NAMALWA (cell line): Measurements from ENCODE around the gene TNIK.
"Not testable (repeated sequence)": the region's sequence is repeated elsewhere in the genome, so short reads cannot be mapped to it uniquely, and the experiment has no call there.

Source experiments
- DNase-seq: peaks from one replicate; pipeline ENCODE4 v3.0.0-alpha.2; 2015; ENCODE audit warnings: low spot score

Gene TNIK

DNA sequence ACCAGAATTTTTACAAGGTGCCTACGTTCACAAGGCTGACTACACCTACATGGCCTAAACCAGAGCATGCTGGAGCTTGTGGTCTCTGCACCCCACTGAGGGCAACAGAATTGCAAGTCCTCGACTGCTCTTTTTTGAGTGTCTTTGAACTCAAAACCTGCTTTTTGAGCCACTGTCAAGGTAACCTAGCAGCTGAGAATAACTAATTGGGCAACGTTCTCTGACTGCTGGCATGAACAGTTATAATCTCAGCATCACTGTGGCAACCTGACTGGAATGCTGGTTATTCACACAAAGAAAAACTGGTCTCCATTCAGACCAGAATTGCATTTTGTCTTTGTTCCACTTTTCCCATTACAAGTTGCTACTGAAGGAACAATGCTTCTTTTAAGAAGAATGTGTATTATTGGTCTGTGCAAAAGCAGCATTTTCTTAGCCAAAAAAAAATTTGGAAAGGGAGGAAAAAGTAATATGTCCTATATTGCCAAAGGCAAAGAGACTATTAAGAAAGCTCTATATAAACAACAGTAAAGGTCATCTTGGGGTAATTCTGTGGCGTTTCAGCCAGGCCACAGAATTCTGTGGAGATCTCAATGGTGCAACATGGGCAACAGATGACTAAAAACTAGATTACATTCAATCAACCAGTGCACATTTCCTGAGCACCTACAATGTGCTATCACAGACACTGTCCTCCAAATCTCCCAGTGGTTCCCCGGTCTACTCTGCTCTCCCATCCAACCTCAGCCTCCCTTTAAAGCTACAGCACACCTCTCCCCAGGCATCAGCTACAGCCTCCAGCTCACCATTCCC lies 76.8 kb downstream of the TNIK start:
- DNase-seq = no peak

DNA sequence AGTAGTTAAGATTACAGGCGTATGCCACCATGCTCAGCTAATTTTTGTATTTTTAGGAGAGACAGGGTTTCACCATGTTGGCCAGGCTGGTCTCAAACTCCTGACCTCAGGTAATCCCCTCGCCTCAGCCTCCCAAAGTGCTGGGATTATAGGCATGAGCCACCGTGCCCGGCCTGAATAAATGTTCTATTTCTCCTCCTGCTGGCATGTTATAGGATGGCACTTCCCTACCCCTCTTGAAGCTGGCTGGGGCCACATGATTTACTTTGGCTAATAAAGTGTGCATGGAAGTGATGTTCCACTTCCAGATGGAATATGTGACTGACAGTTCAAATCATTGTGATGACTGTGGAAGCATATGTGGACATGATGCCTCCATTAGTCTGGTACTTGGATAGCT lies 77.9 kb downstream of the TNIK start:
- not testable (repeated sequence) for DNase-seq

DNA sequence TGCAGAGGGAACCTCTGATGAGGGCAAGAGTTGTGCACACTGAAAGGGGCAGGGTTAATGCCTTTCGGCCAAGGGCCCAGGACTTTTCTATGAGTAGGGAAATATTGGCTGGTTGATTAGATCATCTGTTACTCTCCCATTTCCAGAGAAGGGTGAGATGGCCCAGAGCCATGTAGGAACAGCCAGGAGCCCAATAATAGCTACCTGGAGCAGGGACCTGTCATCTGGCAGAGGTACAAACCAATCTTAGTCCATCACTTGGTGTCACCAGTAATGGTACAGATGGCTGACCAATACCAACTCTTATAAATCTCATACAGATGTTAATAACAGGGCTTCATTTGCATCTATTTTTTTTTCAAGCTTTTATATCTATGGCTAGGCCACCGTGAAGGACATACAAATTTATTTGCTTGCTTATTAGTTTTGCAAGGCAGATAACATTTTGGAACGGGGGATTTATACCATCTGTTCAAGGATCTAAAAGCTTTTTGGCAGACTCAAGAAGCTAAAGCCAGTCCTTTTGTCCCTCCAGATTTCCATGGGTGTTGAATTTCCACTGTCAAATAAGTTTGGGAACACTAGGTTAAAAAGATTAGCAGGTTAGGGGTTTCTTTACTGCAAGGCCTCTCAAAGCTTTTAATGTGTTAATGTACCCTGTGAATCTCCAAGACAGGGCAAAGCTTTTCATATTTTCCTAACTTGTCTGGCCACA lies 79.3 kb downstream of the TNIK start:
- DNase-seq = no peak

DNA sequence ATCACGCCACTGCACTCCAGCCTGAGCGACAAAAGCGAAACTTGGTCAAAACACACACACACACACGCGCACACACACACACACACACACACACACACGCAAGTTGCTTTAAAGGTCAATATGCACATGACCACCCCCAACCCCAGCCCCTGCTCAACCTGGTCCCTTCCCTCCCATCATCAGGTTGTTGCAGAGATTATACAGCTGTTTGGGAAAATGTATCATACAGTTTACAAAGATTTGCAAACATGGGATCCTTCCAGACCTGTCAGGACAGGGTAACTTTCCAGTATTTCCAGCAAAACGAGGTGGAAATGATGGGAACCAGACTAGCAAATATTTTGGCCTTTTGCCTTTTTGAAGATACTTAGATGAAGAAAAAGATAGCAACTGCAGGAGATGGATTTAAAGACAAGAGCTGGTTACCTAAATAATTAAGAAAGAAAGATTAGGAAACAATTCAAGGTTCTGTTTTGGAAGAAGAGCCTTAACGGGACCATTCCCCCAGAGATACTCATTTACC lies 80.2 kb downstream of the TNIK start:
- DNase-seq = no peak

DNA sequence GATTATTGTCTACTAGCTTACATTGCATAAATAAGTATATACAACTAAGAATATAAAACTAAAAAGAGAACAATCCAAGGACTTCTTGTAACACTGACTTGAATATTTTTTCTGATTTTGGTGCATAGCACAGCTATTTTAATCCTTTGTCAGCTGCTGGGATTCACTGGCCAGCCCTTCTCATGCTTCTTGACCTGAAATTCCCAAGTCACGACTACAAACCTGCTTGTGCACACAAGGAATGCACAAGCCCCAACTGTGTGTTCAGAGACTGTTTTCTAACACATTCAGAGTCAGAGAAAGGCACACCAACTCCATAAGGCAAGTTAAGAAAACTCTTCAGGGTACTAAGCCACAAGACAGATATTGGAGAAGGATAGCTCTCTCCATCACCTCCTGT lies 80.9 kb downstream of the TNIK start:
- DNase-seq = no peak

DNA sequence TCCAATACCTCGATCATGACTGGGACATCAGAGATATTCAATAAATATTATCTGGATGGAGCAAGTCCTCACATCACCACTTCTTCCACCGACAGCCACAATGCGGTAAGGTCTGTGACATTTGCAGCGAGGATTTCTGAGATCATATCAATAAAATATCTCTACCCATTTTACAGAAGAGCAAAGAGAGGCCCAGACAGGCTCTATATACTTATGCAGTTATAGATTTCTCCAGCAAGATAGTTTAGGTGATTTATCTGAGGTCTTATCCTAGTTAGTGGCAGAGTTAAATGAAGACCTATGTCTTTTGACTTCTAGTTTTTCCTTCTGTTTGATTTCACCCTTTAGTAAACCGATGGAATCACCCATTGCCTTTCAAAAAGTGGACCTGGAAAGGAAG lies 81.6 kb downstream of the TNIK start:
- no peak for DNase-seq

DNA sequence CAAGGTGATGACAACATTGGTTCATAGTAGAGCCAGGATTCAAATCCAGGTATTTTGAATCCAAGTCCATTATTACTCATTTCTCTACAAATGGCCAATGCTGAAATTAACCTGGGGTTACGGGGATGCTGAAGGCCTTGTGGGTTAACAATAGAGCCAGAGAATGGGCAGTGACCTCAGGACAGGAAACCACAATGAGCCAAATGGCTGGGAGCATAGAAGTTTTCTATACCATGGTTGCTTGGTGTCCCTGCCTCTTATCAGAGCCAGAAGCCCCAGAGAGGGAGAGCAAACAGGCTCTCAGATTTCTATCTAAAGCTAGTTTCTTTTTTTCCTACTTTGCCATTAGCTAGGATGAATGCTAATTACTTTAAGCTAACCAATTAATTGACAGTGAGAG lies 82.3 kb downstream of the TNIK start:
- no peak for DNase-seq

DNA sequence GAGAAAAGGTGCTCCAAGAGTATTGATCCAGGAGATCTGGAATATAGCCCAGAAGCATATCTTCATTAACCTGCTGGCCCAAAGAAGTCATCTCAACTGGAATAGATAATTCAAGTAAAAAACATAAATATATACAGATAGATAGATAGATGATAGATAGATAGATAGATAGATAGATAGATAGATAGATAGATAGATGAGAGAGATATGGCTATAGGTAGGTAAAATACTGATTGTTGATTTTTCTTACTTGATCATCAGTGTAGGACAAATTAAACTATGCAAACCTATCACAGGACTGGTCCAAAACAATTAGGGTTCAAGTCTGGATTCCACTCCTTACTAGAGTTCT lies 83.6 kb downstream of the TNIK start:
- DNase-seq = no peak

DNA sequence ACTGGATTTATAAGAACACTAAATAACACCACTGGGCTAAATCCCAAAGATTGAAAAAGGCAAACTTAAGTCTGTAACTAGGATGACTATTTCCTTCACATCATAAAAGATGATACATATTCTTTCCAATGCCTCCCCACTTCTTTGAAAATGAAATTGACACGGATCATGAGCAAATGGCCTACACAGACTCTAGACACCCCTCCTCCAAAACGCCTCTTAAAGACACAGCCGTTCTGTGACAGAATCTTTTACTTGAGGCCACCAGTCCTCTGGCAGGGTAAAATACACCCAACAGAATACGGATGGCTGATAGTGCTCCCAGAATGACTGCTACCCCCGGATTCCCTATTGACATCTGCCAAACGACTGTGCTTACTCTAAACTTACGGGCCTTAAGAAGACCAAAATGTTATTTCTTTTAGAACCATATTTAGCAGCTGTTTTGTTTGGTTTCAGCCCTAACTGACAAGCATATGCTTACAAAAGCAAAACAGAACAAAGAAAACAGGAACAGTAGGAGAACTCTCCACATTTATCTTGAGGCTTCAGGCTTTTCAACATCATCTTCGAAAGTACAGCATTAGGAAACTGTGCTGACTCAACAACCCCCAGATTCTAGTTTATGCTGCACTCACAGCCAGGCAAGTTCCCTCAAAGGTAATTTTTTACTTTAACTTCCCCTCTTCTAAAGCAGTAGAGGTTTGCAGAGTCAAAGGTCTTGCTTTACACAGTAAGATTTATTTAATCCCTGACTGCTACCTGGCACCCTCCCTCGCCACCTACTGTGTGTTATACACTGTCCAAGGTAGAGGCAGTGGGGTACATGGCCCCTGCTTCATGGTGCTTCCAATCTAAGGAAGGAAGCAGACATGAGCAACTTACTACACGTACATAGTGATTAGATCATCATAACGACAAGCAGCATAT lies 84.3 kb downstream of the TNIK start:
- DNase-seq = no peak

DNA sequence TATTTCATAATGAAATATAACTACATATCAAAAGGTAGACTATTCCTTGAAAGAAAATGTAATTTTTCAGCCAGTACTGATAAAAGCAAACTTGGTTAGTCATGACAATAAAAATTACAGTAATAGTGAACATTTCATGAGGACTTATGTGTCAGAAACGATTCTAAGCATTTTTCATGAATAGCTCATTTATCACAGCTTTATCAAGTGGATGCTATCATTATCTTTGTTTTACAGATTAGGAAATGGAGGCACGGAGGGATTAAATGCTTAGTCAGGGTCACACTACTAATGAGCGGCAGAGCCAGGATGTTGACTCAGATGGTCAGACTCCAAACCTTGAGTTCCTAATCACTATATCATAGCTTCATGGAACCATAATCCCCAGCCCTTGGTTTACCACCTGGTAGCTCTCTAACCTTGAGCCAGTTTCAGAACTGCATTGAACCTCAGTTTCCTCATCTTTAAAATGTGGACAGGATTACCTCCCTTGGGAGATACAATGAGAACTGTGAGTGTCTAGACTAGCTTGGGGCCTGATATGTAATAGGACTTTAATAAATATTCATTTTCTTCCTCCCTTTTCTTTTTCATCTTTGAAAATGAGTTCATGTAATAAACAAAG lies 85.4 kb downstream of the TNIK start:
- no peak for DNase-seq

DNA sequence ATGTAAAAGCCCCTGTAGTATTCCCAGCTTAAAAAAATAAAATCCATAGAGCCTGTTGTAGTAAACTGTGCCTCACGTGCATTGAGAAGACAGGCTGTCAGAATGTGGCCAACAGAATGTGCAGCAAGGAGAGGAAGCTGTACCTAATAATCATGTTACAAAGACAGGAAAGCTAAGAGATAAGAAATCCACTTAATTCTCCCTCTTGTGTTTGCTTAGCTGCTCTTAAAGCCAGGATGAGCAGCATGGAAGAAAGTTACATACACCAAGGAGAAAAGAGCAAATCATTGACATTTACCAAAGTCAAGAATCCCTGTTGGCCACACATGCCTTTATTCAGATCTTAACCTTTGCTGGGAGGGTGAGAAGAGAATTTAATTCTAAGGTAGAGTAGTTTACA lies 85.9 kb downstream of the TNIK start:
- DNase-seq = no peak

DNA sequence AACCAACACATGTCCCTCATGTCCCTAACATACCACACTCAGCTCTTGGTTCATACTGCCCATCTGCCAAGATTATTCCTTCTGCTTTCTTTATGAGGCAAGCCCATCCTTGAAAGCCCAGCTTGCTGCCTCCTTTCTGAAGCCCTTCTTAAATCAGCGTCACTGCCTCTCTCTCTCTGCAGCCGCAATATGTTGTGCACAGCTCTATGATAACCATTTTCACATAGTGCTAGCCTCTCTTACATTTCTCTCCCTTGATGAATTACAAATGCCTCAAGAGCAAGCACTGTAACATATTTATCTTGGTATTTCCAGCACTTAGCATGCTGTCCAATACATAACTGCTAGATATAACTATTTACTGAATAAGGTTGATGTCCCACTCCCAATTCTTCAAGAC lies 86.5 kb downstream of the TNIK start:
- no peak for DNase-seq

DNA sequence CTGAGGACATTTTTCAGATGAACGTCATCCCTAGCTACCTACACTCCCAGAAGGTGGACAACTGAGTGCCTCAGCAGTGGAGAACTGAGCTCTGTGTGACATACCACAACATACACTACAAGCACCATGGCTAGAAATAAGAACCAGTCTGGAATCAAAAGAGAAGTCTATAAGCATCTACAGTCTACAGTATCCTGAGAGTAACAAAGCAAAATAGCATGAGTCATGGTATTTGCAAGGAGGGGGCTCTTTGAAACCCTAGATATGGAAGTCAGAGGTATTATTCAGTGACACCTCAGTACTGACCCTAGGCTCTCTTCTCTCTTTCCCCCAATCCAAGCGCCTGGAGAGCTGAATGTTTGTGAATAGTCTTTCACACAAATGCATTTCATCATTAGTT lies 87.5 kb downstream of the TNIK start:
- no peak for DNase-seq

DNA sequence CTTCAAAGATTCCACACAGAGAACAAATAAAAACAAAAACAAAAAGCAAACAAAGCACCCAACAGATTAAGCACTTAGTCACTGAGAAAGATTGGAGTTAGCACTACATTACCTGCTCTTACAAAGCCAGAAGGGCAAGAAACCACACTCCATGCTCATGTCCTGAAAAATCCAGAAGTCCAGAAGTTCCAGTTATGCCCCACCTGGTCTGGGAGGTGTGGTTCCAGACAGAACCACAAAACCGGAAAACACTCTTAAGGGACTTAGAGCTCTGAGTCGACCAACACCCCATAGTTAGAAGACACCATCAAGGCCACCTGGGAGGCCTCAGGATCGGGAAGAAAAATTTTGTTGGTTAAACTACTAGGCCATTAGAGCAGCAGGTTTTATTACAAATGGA lies 88.9 kb downstream of the TNIK start:
- DNase-seq = no peak

DNA sequence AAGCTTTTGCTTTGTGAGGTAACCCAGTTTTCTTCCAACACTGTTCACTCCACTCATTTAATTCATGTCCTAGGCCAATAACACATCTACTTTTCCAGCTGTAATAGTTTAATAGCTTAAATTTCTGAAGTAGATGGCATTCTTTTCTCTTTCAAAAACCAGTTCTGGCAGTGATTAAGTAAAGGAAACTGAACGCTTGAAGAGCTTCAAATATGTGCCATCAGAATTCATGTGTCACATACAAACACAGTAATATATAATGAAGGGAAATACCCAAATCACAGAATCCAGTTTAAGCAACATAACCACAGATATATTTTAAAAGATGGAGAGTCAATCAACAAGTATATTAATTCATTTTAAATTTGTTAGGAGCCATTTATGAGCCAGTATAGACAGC lies 91.0 kb downstream of the TNIK start:
- DNase-seq = no peak

DNA sequence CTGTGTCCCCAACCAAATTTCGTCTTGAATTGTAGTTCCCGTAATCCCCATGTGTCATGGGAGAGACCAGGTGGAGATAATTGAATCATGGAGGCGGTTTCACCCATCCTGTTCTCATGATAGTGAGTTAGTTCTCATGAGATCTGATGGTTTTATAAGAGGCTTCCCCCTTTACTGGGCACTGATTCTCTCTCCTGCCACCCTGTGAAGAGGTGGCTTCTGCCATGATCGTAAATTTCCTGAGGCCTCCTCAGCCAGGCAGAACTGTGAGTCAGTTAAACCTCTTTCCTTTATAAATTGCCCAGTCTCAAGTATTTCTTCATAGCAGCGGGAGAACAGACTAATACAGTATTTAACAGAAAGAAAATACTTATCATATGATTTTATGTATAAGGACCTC lies 93.5 kb downstream of the TNIK start:
- DNase-seq = not testable (repeated sequence)

DNA sequence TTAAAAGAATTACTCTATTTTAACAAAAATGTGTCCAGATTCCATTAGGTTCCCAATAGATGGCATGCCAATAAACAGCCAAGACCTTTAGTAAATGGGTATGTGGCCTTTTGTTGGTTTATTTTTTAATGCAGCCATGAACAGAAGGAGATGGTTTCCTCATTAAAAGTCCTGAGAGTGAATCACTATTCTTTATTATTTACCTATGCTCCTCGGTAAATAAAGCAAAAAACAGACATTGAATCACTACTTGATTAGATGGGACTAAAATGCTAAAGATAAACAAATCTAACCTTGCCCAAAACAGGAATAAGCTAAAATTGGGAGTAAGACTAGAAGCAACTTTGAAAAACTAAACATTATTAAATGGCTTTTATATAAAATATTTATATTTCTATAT lies 94.2 kb downstream of the TNIK start:
- no peak for DNase-seq

DNA sequence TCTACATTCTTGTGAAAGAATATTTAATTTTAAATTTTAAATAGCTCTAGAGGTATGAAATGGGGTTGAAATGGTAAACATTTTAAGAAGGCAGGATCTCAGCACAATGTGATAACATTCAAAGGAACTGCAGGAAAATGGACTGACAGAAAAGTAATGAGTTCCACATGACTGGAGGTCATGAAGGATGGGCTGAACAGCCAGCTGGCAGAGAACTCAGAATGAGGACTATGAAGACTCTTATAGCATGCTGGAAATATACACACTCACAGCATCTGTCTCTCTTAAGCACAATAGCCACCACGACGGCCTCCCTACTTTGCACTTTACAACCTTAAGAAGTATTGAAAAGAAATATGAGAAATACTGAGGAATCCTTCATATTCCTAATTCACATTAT lies 94.7 kb downstream of the TNIK start:
- no peak for DNase-seq

DNA sequence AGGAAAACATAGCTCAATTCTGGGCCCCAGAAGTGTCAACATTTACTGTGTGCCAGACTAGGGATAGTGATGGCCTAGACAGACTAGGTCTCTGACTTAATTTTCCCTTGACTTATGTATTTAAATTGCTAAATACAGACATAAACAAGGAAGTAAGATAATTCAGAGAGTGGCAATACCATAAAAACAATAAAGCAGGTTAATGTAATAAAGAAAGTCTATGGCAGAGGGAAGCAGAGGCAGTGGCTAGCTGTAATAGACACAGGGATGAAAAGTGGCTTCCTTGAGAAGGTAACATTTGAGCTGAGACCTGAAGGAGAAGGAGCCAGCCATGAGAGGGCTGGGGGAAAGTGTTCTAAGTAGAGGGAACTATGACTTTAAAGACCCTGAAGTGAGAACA lies 95.7 kb downstream of the TNIK start:
- DNase-seq = no peak

DNA sequence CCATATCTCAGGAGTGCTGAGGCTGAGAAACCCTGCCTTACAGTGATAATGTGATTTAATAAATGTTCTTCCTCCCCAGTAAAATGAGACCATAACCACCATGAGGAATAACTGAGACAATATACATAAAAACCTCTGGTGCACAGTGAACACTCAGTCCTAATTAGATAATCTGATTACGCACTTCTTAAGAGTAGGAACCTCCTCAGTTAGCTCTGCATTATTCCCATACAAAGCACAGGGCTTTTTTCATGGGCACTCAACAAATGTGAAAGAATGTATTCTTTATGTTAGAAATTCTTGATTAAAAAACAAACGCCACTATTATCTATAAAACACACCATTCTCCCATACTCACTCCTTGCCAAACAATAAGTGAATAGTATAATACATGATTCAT lies 97.0 kb downstream of the TNIK start:
- DNase-seq = no peak

DNA sequence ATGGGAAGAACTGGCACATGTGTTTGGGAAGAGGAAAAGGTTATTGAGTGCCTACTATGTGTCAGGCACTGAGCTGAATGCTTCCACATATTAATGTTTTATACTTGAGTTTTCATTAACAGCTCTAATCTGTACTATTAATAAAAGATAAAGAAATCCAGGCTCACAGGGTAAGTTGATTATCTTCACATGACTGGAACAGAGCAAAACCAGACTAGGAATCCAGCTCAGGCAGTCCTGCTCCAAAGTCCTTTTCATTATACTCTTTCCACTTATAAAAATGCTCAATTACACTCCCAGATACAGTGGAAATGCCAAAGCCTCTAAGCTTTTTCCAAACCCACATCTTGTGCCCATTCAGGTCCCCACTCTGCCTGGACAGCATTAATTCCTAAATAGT lies 97.6 kb downstream of the TNIK start:
- DNase-seq = no peak

DNA sequence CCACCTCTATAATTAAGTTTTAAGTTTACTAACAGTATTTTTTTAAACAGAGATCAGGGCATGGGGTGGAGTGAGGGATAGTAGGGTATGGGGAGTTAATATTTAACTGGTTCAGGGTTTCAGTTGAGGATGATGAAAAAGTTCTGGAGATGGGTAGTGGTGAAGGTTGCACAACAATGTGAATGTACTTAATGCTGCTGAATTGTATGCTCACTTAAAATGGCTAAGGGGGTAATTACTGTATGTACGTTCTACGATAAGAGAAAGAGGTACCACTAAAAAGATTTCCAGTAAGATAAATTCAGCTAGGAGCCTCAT lies 101.4 kb downstream of the TNIK start:
- DNase-seq = no peak
